CD4-positive, alpha-beta memory T cell (primary cell): ENCODE data around the gene L3MBTL4. TPM values are rescaled to one million over a fixed set of nuclear protein-coding genes. Genes with fewer than 3 reads are reported as not detected.

ENCODE experiments used
- CTCF ChIA-PET: fragments of 350-600 bp; sonication (Branson Sonifier 250); formaldehyde crosslinking; loops from one replicate; lab custom pipeline; 2021; ENCODE audit warnings: inconsistent platforms; ENCODE audit not compliant: partially characterized antibody; lab: Charles Lee
- POLR2A ChIA-PET: fragments of 350-600 bp; sonication (Branson Sonifier 250); formaldehyde crosslinking; loops from one replicate; lab custom pipeline; 2021; ENCODE audit not compliant: partially characterized antibody; lab: Charles Lee
- DNase-seq, 5 donors: peaks; one replicate each; pipeline versions ENCODE4 v3.0.0 to v3.0.0-alpha.2; 2020 to 2022; ENCODE audit warnings: mixed read lengths in 1 of 5
- H3K27ac ChIP-seq: one replicate; pipeline ENCODE4 v1.7.0; 2013; ENCODE audit warnings: low read depth, low read length
- H3K27me3 ChIP-seq: 2 replicates; pipeline ENCODE4 v1.7.0; 2013; ENCODE audit warnings: mild to moderate bottlenecking, low read length, moderate library complexity; ENCODE audit not compliant: insufficient read depth
- H3K36me3 ChIP-seq: 2 replicates; pipeline ENCODE4 v1.7.0; 2013; ENCODE audit warnings: mild to moderate bottlenecking, low read length, moderate library complexity; ENCODE audit not compliant: insufficient read depth
- H3K4me1 ChIP-seq: 2 replicates; pipeline ENCODE4 v1.7.0; 2013; ENCODE audit warnings: mild to moderate bottlenecking, low read length, moderate library complexity; ENCODE audit not compliant: insufficient read depth
- H3K4me3 ChIP-seq, 2 donors: one replicate each; pipeline ENCODE4 v1.7.0; 2013; ENCODE audit warnings: low read length in 2 of 2, mild to moderate bottlenecking in 1 of 2
- H3K9me3 ChIP-seq, 2 donors: one replicate each; pipeline ENCODE4 v1.7.0; 2013; ENCODE audit warnings: low read length in 2 of 2, control low read depth in 1 of 2; ENCODE audit not compliant: control insufficient read depth in 1 of 2
- H3K27ac Mint-ChIP-seq, 7 donors: one replicate each; pipeline ENCODE4 v1.8.0; 2020 to 2021; ENCODE audit warnings: mixed read lengths in 7 of 7, mild to moderate bottlenecking in 6 of 7, inconsistent platforms in 3 of 7, moderate library complexity in 3 of 7
- H3K27me3 Mint-ChIP-seq, 2 donors: one replicate each; pipeline ENCODE4 v1.8.0; 2020 to 2021; ENCODE audit warnings: mixed read lengths in 2 of 2
- H3K36me3 Mint-ChIP-seq, 2 donors: one replicate each; pipeline ENCODE4 v1.8.0; 2020 to 2021; ENCODE audit warnings: mixed read lengths in 2 of 2, inconsistent platforms in 1 of 2, mild to moderate bottlenecking in 1 of 2
- H3K4me1 Mint-ChIP-seq, 4 donors: one replicate each; pipeline ENCODE4 v1.8.0; 2020 to 2021; ENCODE audit warnings: mixed read lengths in 4 of 4, mild to moderate bottlenecking in 1 of 4
- H3K4me3 Mint-ChIP-seq, 8 donors: one replicate each; pipeline ENCODE4 v1.8.0; 2020 to 2021; ENCODE audit warnings: mixed read lengths in 8 of 8, mild to moderate bottlenecking in 7 of 8, moderate library complexity in 6 of 8, inconsistent platforms in 3 of 8
- H3K9me3 Mint-ChIP-seq, 8 donors: one replicate each; pipeline ENCODE4 v1.8.0; 2020 to 2021; ENCODE audit warnings: mixed read lengths in 8 of 8, mild to moderate bottlenecking in 5 of 8, inconsistent platforms in 3 of 8, moderate library complexity in 1 of 8
- intact Hi-C: fragments of 100-400 bp; cut with micrococcal nuclease; formaldehyde crosslinking; loops from one replicate; pipeline ENCODE4 v1.15.1; 2023
- polyA plus RNA-seq, 2 donors: library from polyadenylated mRNA; unstranded; fragments of 300-500 nt; fragmentation: Illumina TruSeq; gene quantifications; one replicate each; pipeline ENCODE4 v1.2.3, GENCODE V29; 2021
- total RNA-seq, 2 experiments: library from RNA; stranded (reverse); gene quantifications; one replicate each; pipeline ENCODE4 v1.2.3, GENCODE V29; 2021

L3MBTL4 gene
- total and polyA plus RNA-seq, 4 experiments from 2014 or later = 0.49 to 0.53 TPM; not detected in 2

GRCh38 chr18:5997361-5997760 lies 417.4 kb downstream of the L3MBTL4 start:
- no peak for DNase-seq
- ChIA-PET POLR2A (no interaction called here), CTCF (interaction anchor here (0.6 kb wide), 1 partner anchor 486 kb away, joined by 3 read pairs; no protein-coding TSS in a partner anchor)
- Histone ChIP-seq H3K9me3 (no peaks in the 10 kb centered on the region), H3K4me1 (no peaks in the 10 kb centered on the region), H3K27ac (no peak overlapping the region), H3K36me3 (no peaks in the 10 kb centered on the region), H3K4me3 (no peak overlapping the region), H3K27me3 (no peaks in the 10 kb centered on the region)
- Mint-ChIP-seq H3K36me3 (no peaks in the 10 kb centered on the region), H3K9me3 (peaks cover 5 to 8% (median 6%) of the 10 kb centered on the region in 8 donors), H3K4me3 (no peak overlapping the region), H3K27me3 (no peaks in the 10 kb centered on the region), H3K27ac (no peak overlapping the region), H3K4me1 (no peaks in the 10 kb centered on the region)
- intact Hi-C loops = no loop called here

DNA sequence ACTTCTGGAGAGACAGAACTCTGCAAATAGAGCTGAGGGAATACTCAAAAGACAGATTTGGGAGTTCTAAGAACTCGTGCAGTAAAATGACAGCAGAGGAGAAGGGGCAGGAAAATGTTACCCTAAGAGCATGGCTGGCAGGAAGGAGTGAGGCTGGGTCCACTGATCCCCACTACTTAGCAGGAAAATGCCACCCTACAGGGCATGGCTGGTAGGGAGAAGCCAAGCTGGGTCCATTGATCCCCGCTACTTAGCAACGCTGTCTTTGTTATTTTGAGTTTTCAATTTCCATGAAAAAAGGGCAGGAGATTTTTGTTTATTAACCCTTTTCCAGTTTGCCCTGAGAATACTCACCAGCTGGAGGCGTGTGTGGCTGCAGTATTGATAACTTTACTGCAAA lies 419.1 kb downstream of the L3MBTL4 start:
- DNase-seq = no peak
- Mint-ChIP-seq H3K27ac (no peak overlapping the region), H3K4me1 (no peaks in the 10 kb centered on the region), H3K9me3 (peaks cover 5 to 10% (median 6%) of the 10 kb centered on the region in 8 donors), H3K36me3 (no peaks in the 10 kb centered on the region), H3K27me3 (no peaks in the 10 kb centered on the region), H3K4me3 (no peak overlapping the region)
- no peak overlapping the region for H3K27ac ChIP-seq
- intact Hi-C loops = no loop called here
- H3K4me3 ChIP-seq = no peak overlapping the region
- no peaks in the 10 kb centered on the region for H3K9me3 ChIP-seq
- ChIA-PET CTCF (no interaction called here), POLR2A (no interaction called here)
- no peaks in the 10 kb centered on the region for H3K27me3 ChIP-seq
- H3K4me1 ChIP-seq = no peaks in the 10 kb centered on the region
- H3K36me3 ChIP-seq = no peaks in the 10 kb centered on the region

DNA sequence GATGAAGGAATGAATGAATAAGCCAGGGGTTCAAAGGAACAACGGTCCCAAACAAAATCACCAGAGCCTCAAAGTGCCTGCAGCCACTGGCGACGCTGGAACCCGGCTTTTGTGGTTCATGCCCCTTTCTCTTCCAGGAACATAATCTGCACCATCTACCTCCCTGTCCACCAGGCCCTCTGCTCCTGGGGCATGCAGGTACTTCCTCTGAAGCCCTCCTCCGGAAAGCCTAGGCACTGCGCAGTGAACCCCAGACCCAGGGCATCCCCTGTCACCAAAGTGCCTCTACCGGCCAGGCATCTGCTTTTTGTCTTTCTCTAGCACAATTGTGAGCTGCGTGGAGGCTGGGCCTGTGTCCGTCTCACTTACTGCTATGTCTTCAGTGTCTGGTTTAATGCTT lies 420.8 kb downstream of the L3MBTL4 start:
- CTCF ChIA-PET = no interaction called here
- no peak overlapping the region for H3K4me3 Mint-ChIP-seq

GRCh38 chr18:5992381-5992780 lies 422.3 kb downstream of the L3MBTL4 start:
- H3K4me3 Mint-ChIP-seq = no peak overlapping the region
- H3K27ac Mint-ChIP-seq = no peak overlapping the region
- Histone ChIP-seq H3K36me3 (no peaks in the 10 kb centered on the region), H3K4me1 (no peaks in the 10 kb centered on the region), H3K9me3 (no peaks in the 10 kb centered on the region), H3K27me3 (no peaks in the 10 kb centered on the region), H3K27ac (no peak overlapping the region), H3K4me3 (no peak overlapping the region)
- peaks cover 0 to 4% (median under 1%) of the 10 kb centered on the region in 8 donors for H3K9me3 Mint-ChIP-seq
- CTCF ChIA-PET = no interaction called here
- DNase-seq = no peak
- H3K36me3 Mint-ChIP-seq = no peaks in the 10 kb centered on the region
- no peaks in the 10 kb centered on the region for H3K27me3 Mint-ChIP-seq
- POLR2A ChIA-PET = no interaction called here
- H3K4me1 Mint-ChIP-seq = no peaks in the 10 kb centered on the region
- intact Hi-C loops = no loop called here

More for the DNA sequence above, 420.8 kb downstream of the L3MBTL4 start:
- H3K36me3 ChIP-seq = no peaks in the 10 kb centered on the region
- no peaks in the 10 kb centered on the region for H3K9me3 ChIP-seq
- H3K27ac ChIP-seq = no peak overlapping the region
- intact Hi-C loops = no loop called here
- Mint-ChIP-seq H3K36me3 (no peaks in the 10 kb centered on the region), H3K4me1 (no peaks in the 10 kb centered on the region), H3K9me3 (peaks cover 0 to 5% (median under 1%) of the 10 kb centered on the region in 8 donors), H3K27me3 (no peaks in the 10 kb centered on the region), H3K27ac (no peak overlapping the region)
- POLR2A ChIA-PET = no interaction called here
- no peaks in the 10 kb centered on the region for H3K4me1 ChIP-seq
- no peaks in the 10 kb centered on the region for H3K27me3 ChIP-seq
- no peak overlapping the region for H3K4me3 ChIP-seq
- no peak for DNase-seq

DNA sequence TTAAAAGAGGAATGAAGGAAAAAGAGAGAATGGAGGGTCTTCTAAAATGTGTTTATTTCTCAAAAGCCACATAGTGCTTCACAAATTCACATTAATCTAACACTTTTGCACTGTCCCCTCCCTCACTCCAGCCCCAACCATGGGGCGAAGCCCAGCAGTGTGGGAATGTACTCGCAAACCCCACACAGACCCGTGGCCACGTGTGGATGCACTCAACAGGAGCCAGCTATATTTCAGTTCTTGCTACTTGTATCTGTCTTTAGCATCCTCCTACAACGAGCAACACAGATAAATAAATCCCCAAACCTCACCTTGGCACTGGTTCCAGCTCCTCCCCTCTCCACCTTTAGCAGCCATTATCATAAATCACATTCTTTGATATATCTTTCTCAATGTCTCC lies 427.5 kb downstream of the L3MBTL4 start:
- H3K36me3 ChIP-seq = no peaks in the 10 kb centered on the region
- H3K27ac ChIP-seq = no peak overlapping the region
- no peaks in the 10 kb centered on the region for H3K9me3 ChIP-seq
- peaks cover 0 to 4% (median 0%) of the 10 kb centered on the region in 8 donors for H3K9me3 Mint-ChIP-seq
- H3K4me1 ChIP-seq = no peaks in the 10 kb centered on the region
- no peaks in the 10 kb centered on the region for H3K4me1 Mint-ChIP-seq
- no peaks in the 10 kb centered on the region for H3K27me3 Mint-ChIP-seq
- no peak overlapping the region for H3K27ac Mint-ChIP-seq
- ChIA-PET CTCF (interaction anchor here (0.7 kb wide), 1 partner anchor 99 kb away, joined by 3 read pairs; no protein-coding TSS in a partner anchor), POLR2A (no interaction called here)
- no peak overlapping the region for H3K4me3 ChIP-seq
- no peak overlapping the region for H3K4me3 Mint-ChIP-seq
- no peaks in the 10 kb centered on the region for H3K36me3 Mint-ChIP-seq
- no peaks in the 10 kb centered on the region for H3K27me3 ChIP-seq
- intact Hi-C loops = loop anchor here (10.0 kb wide), 1 partner anchor 622 kb away; no protein-coding TSS in a partner anchor
- DNase-seq = no peak

- CTCF ChIA-PET = no interaction called here
- no peaks in the 10 kb centered on the region for H3K9me3 ChIP-seq
- Mint-ChIP-seq H3K4me3 (no peak overlapping the region), H3K27me3 (no peaks in the 10 kb centered on the region), H3K36me3 (no peaks in the 10 kb centered on the region), H3K9me3 (no peaks in the 10 kb centered on the region), H3K4me1 (no peaks in the 10 kb centered on the region), H3K27ac (no peak overlapping the region)
- POLR2A ChIA-PET = no interaction called here
- H3K36me3 ChIP-seq = no peaks in the 10 kb centered on the region
- H3K4me3 ChIP-seq = no peak overlapping the region
- intact Hi-C loops = loop anchor here (10.0 kb wide), 1 partner anchor 622 kb away; no protein-coding TSS in a partner anchor
- DNase-seq = no peak
- H3K27ac ChIP-seq = no peak overlapping the region
- H3K27me3 ChIP-seq = no peaks in the 10 kb centered on the region
- no peaks in the 10 kb centered on the region for H3K4me1 ChIP-seq
Observed at GRCh38 chr18:5986257-5986931, 428.3 kb downstream of the L3MBTL4 start.

GRCh38 chr18:5984245-5984644 lies 430.5 kb downstream of the L3MBTL4 start:
- H3K4me3 ChIP-seq = no peak overlapping the region
- Mint-ChIP-seq H3K36me3 (no peaks in the 10 kb centered on the region), H3K4me1 (no peaks in the 10 kb centered on the region), H3K27ac (no peak overlapping the region), H3K27me3 (no peaks in the 10 kb centered on the region), H3K9me3 (no peaks in the 10 kb centered on the region), H3K4me3 (no peak overlapping the region)
- DNase-seq = no peak
- no peaks in the 10 kb centered on the region for H3K9me3 ChIP-seq
- POLR2A ChIA-PET = no interaction called here
- H3K27me3 ChIP-seq = no peaks in the 10 kb centered on the region
- H3K36me3 ChIP-seq = no peaks in the 10 kb centered on the region
- intact Hi-C loops = loop anchor here (10.0 kb wide), 1 partner anchor 619 kb away; no protein-coding TSS in a partner anchor
- no peak overlapping the region for H3K27ac ChIP-seq
- no peaks in the 10 kb centered on the region for H3K4me1 ChIP-seq
- CTCF ChIA-PET = no interaction called here
